MCF 10A (cell line): Measurements from ENCODE around the gene PGLYRP4. TPM values are rescaled to one million over a fixed set of nuclear protein-coding genes. Genes with fewer than 3 reads are reported as not detected.
A peak's percentile ranks its signal among the peaks of the same experiment; 100 is the strongest.

Experiments
- BruUV-seq: library from RNA; stranded (reverse); fragments of 400-500 nt; replicated peaks from 2 replicates; lab custom pipeline; 2021; lab: Mats Ljungman, UMichigan
- CTCF ChIA-PET: fragments of 300-600 bp; sonication (Branson Sonifier 250); formaldehyde crosslinking; extraction: SDS; loops from one replicate; lab custom pipeline; 2021; ENCODE audit warnings: antibody characterized with exemption, inconsistent platforms; lab: Yijun Ruan, JAX
- POLR2A ChIA-PET: fragments of 300-600, 350-650 bp; sonication (Branson Sonifier 250); formaldehyde crosslinking; extraction: SDS; loops from one replicate; lab custom pipeline; 2020; ENCODE audit warnings: antibody characterized with exemption, inconsistent platforms; lab: Yijun Ruan, JAX
- DNase-seq: peaks from one replicate; pipeline ENCODE4 v3.0.0-alpha.2; 2018; ENCODE audit not compliant: unreplicated experiment
- H3K27ac Mint-ChIP-seq: one replicate; pipeline ENCODE4 v1.8.0; 2022; ENCODE audit warnings: mild to moderate bottlenecking, low read depth, mixed read lengths; ENCODE audit not compliant: unreplicated experiment
- H3K27me3 Mint-ChIP-seq: one replicate; pipeline ENCODE4 v1.8.0; 2022; ENCODE audit warnings: mixed read lengths; ENCODE audit not compliant: insufficient read depth, unreplicated experiment
- H3K36me3 Mint-ChIP-seq: one replicate; pipeline ENCODE4 v1.8.0; 2022; ENCODE audit warnings: mild to moderate bottlenecking, moderate library complexity, mixed read lengths; ENCODE audit not compliant: insufficient read depth, unreplicated experiment
- H3K4me1 Mint-ChIP-seq: one replicate; pipeline ENCODE4 v1.8.0; 2022; ENCODE audit warnings: mixed read lengths; ENCODE audit not compliant: insufficient read depth, unreplicated experiment
- H3K4me3 Mint-ChIP-seq: one replicate; pipeline ENCODE4 v1.8.0; 2022; ENCODE audit warnings: mild to moderate bottlenecking, moderate library complexity, mixed read lengths; ENCODE audit not compliant: unreplicated experiment
- H3K9me3 Mint-ChIP-seq: one replicate; pipeline ENCODE4 v1.8.0; 2022; ENCODE audit warnings: mixed read lengths; ENCODE audit not compliant: unreplicated experiment
- CTCF ChIP-seq: fragments of 200-600 bp; IDR thresholded peaks from one replicate; pipeline ENCODE4 v1.8.0; 2022; ENCODE audit warnings: antibody characterized with exemption, mild to moderate bottlenecking; ENCODE audit not compliant: unreplicated experiment
- intact Hi-C: fragments of 100-400 bp; cut with micrococcal nuclease; formaldehyde crosslinking; loops from 2 replicates; pipeline ENCODE4 v1.14.1; 2022
- total RNA-seq: library from RNA; stranded (reverse); gene quantifications from 2 replicates; pipeline ENCODE4 v1.2.3, GENCODE V29; 2022

Gene PGLYRP4
- total RNA-seq, 1 experiment from 2014 or later: not detected

GRCh38 chr1:153387001-153387400 is 38.4 kb upstream of the PGLYRP4 start:
- intact Hi-C loops: no loop called here
- ChIA-PET POLR2A (interaction anchor here (0.6 to 3.6 kb wide), 6 partner anchors 11 to 1935 kb away, joined by 3 to 60 read pairs (median 4); partner anchors contain the start of genes S100A12, S100A9 and THEM4), CTCF (interaction anchor here (0.7 to 2.0 kb wide), 8 partner anchors 11 to 1851 kb away, joined by 3 to 10 read pairs (median 4); partner anchors contain the start of gene S100A12)
- TF ChIP-seq CTCF: no peak
- BruUV-seq: no TSS peak
- H3K9me3 Mint-ChIP-seq: peaks cover 7% of the 10 kb centered on the region
- H3K27me3 Mint-ChIP-seq: no peaks in the 10 kb centered on the region
- no peaks in the 10 kb centered on the region for H3K36me3 Mint-ChIP-seq
- H3K4me3 Mint-ChIP-seq: peak overlapping the region; percentile 4
- H3K27ac Mint-ChIP-seq: peak overlapping the region; percentile 88
- no peak for DNase-seq
- H3K4me1 Mint-ChIP-seq: peaks cover 58% of the 10 kb centered on the region

GRCh38 chr1:153386500-153386901 is 37.9 kb upstream of the PGLYRP4 start:
- Mint-ChIP-seq H3K4me1 (peaks cover 54% of the 10 kb centered on the region), H3K36me3 (no peaks in the 10 kb centered on the region), H3K4me3 (peak overlapping the region; percentile 4), H3K27ac (peak overlapping the region; percentile 88), H3K9me3 (peaks cover 12% of the 10 kb centered on the region), H3K27me3 (no peaks in the 10 kb centered on the region)
- TF ChIP-seq CTCF: no peak
- intact Hi-C loops: no loop called here
- no TSS peak for BruUV-seq
- POLR2A ChIA-PET: interaction anchor here (0.6 to 3.6 kb wide), 8 partner anchors 9 to 1936 kb away, joined by 3 to 60 read pairs (median 4); partner anchors contain the start of genes S100A12, S100A9 and THEM4
- CTCF ChIA-PET: interaction anchor here (0.7 to 2.0 kb wide), 6 partner anchors 11 to 123 kb away, joined by 3 to 10 read pairs (median 4); partner anchors contain the start of gene S100A12
- peak; percentile 91 for DNase-seq

GRCh38 chr1:153384958-153385580 is 36.4 kb upstream of the PGLYRP4 start:
- peaks cover 21% of the 10 kb centered on the region for H3K9me3 Mint-ChIP-seq
- BruUV-seq: no TSS peak
- H3K36me3 Mint-ChIP-seq: no peaks in the 10 kb centered on the region
- no peak overlapping the region for H3K4me3 Mint-ChIP-seq
- ChIA-PET CTCF (interaction anchor here (0.6 to 1.4 kb wide), 9 partner anchors 9 to 515 kb away, joined by 3 to 11 read pairs (median 4); partner anchors contain the start of gene S100A12), POLR2A (interaction anchor here (0.6 to 3.6 kb wide), 12 partner anchors 8 to 480 kb away, joined by 3 to 60 read pairs (median 5); partner anchors contain the start of genes S100A12, S100A2 and S100A9)
- peak overlapping the region; percentile 76 for H3K27ac Mint-ChIP-seq
- intact Hi-C loops: no loop called here
- peaks cover 42% of the 10 kb centered on the region for H3K4me1 Mint-ChIP-seq
- DNase-seq: no peak
- H3K27me3 Mint-ChIP-seq: no peaks in the 10 kb centered on the region
- TF ChIP-seq CTCF: no peak

GRCh38 chr1:153380711-153381110 is 32.1 kb upstream of the PGLYRP4 start:
- peaks cover 31% of the 10 kb centered on the region for H3K4me1 Mint-ChIP-seq
- peaks cover 21% of the 10 kb centered on the region for H3K9me3 Mint-ChIP-seq

More at GRCh38 chr1:153380711-153381110, 32.1 kb upstream of the PGLYRP4 start:
- CTCF ChIA-PET: no interaction called here
- POLR2A ChIA-PET: interaction anchor here (0.6 to 1.8 kb wide), 2 partner anchors 23 to 452 kb away, joined by 3 to 6 read pairs; partner anchors contain the start of gene S100A9
- Mint-ChIP-seq H3K27ac (no peak overlapping the region), H3K27me3 (no peaks in the 10 kb centered on the region), H3K36me3 (no peaks in the 10 kb centered on the region), H3K4me3 (no peak overlapping the region)
- DNase-seq: no peak
- intact Hi-C loops: no loop called here
- BruUV-seq: no TSS peak
- no peak for TF ChIP-seq CTCF
